Hepatocyte (in vitro differentiated cells): Measurements from ENCODE around the gene BORCS8. TPM values are rescaled to one million over a fixed set of nuclear protein-coding genes. Genes with fewer than 3 reads are reported as not detected.

Experiments used
- DNase-seq: peaks from one replicate; pipeline ENCODE4 v3.0.0-alpha.2; 2016; ENCODE audit warnings: low spot score
- H2AFZ ChIP-seq: fragments of 200-600 bp; sonication (generic); 2 replicates; pipeline ENCODE4 v1.6.0; 2016; ENCODE audit warnings: antibody characterized with exemption, mild to moderate bottlenecking
- H3K27ac ChIP-seq: fragments of 200-600 bp; sonication (generic); 2 replicates; pipeline ENCODE4 v1.5.1; 2016; ENCODE audit warnings: mild to moderate bottlenecking
- H3K27me3 ChIP-seq: fragments of 200-600 bp; sonication (generic); 2 replicates; pipeline ENCODE4 v1.6.1; 2016
- H3K36me3 ChIP-seq: fragments of 200-600 bp; sonication (generic); replicated peaks from 2 replicates; pipeline ENCODE4 v1.5.1; 2016; ENCODE audit warnings: low read depth; ENCODE audit not compliant: insufficient read depth
- H3K4me1 ChIP-seq: fragments of 200-600 bp; sonication (generic); 2 replicates; pipeline ENCODE4 v1.5.1; 2016; ENCODE audit warnings: mild to moderate bottlenecking, moderate library complexity; ENCODE audit not compliant: insufficient read depth
- H3K4me2 ChIP-seq: fragments of 200-600 bp; sonication (generic); 2 replicates; pipeline ENCODE4 v1.6.0; 2016
- H3K4me3 ChIP-seq: fragments of 200-600 bp; sonication (generic); 2 replicates; pipeline ENCODE4 v1.5.1; 2016; ENCODE audit warnings: mild to moderate bottlenecking
- H3K79me2 ChIP-seq: fragments of 200-600 bp; sonication (generic); 2 replicates; pipeline ENCODE4 v1.6.0; 2017; ENCODE audit warnings: mild to moderate bottlenecking
- H3K9me2 ChIP-seq: fragments of 200-600 bp; sonication (generic); replicated peaks from 2 replicates; pipeline ENCODE4 v1.6.0; 2017; ENCODE audit warnings: mild to moderate bottlenecking; ENCODE audit not compliant: insufficient read depth
- H3K9me3 ChIP-seq: fragments of 200-600 bp; sonication (generic); 2 replicates; pipeline ENCODE4 v1.5.1; 2016; ENCODE audit warnings: low read depth, mild to moderate bottlenecking
- H4K20me1 ChIP-seq: fragments of 200-600 bp; sonication (generic); 2 replicates; pipeline ENCODE4 v1.6.0; 2016; ENCODE audit warnings: mild to moderate bottlenecking; ENCODE audit not compliant: insufficient read depth, poor library complexity, severe bottlenecking
- EZH2 ChIP-seq: fragments of 200-600 bp; sonication (generic); IDR thresholded peaks from 2 replicates; pipeline ENCODE4 v1.6.1; 2016; ENCODE audit warnings: antibody characterized with exemption, mild to moderate bottlenecking, borderline replicate concordance
- EZH2phosphoT487 ChIP-seq: fragments of 200-600 bp; sonication (generic); IDR thresholded peaks from one replicate; pipeline ENCODE4 v1.6.1; 2018; ENCODE audit warnings: antibody characterized with exemption, mild to moderate bottlenecking, low read depth, moderate library complexity; ENCODE audit not compliant: unreplicated experiment, severe bottlenecking
- WGBS: methylation state at CpG from one replicate; pipeline ENCODE4 v1.1.6; 2016; ENCODE audit warnings: low lambda C conversion rate; ENCODE audit errors: missing lambda C conversion rate; 5-methylcytosine and 5-hydroxymethylcytosine counted together
- polyA plus RNA-seq: library from polyadenylated mRNA; unstranded; fragments of >200 nt; fragmentation: Nextera tagmentation; extraction: Ambion mirVana; gene quantifications from 2 replicates; pipeline ENCODE4 v1.2.1, GENCODE V29; 2016
- total RNA-seq: library from RNA; depleted of rRNA; stranded (reverse); fragments of >200 nt; gene quantifications from 2 replicates; pipeline ENCODE4 v1.2.3, GENCODE V29; 2014
- TF ChIP-seq, protein P1 (sequence below): fragments of 200-600 bp; sonication (generic); IDR thresholded peaks from 2 replicates; pipeline ENCODE4 v1.5.1; 2016; ENCODE audit warnings: antibody characterized with exemption, mild to moderate bottlenecking; ENCODE audit not compliant: poor library complexity

The BORCS8 gene
- total and polyA plus RNA-seq, 2 experiments from 2014 or later = 13.1 to 25.6 TPM

DNA sequence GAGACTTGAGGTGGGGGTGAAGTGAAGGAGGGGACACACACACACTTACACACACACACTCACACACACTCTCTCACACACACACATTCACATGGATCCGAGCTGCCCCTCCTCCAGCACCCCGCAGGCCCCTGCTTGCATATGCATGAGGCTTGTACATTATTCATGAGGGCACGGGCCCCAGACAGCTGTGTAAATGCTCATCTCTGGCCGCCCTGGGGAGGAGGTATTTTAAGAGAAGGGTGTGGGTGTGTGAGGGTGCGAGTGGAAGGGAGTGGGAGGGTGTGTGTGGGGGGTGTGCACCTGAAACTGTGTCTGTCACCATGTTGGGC is 22.2 kb upstream of the BORCS8 start:
- Histone ChIP-seq H3K4me2 (no peak overlapping the region), H3K4me1 (no peaks in the 10 kb centered on the region), H3K27me3 (peaks cover 45% of the 10 kb centered on the region), H3K9me3 (no peaks in the 10 kb centered on the region), H3K9me2 (no peaks in the 10 kb centered on the region), H3K79me2 (no peaks in the 10 kb centered on the region), H3K4me3 (no peak overlapping the region), H3K36me3 (no peaks in the 10 kb centered on the region), H2AFZ (no peak overlapping the region), H3K27ac (no peak overlapping the region), H4K20me1 (no peaks in the 10 kb centered on the region)
- no peak for DNase-seq
- TF ChIP-seq, protein P1, sequence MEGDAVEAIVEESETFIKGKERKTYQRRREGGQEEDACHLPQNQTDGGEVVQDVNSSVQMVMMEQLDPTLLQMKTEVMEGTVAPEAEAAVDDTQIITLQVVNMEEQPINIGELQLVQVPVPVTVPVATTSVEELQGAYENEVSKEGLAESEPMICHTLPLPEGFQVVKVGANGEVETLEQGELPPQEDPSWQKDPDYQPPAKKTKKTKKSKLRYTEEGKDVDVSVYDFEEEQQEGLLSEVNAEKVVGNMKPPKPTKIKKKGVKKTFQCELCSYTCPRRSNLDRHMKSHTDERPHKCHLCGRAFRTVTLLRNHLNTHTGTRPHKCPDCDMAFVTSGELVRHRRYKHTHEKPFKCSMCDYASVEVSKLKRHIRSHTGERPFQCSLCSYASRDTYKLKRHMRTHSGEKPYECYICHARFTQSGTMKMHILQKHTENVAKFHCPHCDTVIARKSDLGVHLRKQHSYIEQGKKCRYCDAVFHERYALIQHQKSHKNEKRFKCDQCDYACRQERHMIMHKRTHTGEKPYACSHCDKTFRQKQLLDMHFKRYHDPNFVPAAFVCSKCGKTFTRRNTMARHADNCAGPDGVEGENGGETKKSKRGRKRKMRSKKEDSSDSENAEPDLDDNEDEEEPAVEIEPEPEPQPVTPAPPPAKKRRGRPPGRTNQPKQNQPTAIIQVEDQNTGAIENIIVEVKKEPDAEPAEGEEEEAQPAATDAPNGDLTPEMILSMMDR = no peak
- TF ChIP-seq EZH2 (no peak), EZH2phosphoT487 (no peak)
- WGBS = 11% methylated on average over 5 of the region's 5 CpGs

DNA sequence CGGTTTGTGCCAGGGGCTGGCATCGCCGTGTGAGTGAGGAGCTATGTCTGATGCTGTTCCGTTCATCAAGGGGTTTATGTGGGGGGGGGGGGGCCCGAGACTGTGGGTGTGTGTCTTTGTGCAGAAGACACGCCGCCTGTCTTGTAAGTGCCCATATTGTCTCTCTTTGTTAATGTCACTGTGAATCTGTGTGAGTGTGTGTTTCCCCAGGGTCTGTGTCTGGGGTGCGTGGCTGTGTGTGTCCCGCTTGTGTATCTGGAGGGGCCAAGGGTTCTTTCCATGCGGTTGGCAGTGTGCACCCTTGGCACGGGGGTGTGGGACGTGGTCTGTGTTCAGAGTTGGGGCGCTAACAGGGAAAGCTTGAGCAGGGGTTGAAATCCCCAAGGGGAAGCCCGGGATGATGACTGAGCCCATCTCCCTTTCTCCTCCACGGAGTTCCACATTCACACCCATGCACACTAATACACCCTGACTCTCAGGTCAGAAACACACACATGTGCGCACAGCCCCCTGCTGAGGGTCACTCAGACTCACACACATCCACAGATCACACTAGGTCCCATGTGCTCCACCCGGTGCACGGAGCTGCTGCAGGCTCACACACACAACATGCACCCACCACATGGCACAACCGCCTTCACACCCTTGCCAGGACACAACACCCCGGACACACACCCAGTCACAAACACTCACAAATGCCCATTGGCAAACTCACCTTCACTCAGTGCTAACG is 21.6 kb upstream of the BORCS8 start:
- no peak for DNase-seq
- Histone ChIP-seq H3K79me2 (no peaks in the 10 kb centered on the region), H3K27me3 (peaks cover 45% of the 10 kb centered on the region), H3K4me3 (no peak overlapping the region), H3K27ac (no peak overlapping the region), H3K4me2 (no peak overlapping the region), H3K4me1 (no peaks in the 10 kb centered on the region), H4K20me1 (no peaks in the 10 kb centered on the region), H3K36me3 (no peaks in the 10 kb centered on the region), H3K9me3 (no peaks in the 10 kb centered on the region), H2AFZ (no peak overlapping the region), H3K9me2 (no peaks in the 10 kb centered on the region)
- TF ChIP-seq EZH2phosphoT487 (no peak), EZH2 (no peak)
- TF ChIP-seq, protein P1 = no peak
- WGBS = 68% methylated on average over 21 of the region's 21 CpGs

DNA sequence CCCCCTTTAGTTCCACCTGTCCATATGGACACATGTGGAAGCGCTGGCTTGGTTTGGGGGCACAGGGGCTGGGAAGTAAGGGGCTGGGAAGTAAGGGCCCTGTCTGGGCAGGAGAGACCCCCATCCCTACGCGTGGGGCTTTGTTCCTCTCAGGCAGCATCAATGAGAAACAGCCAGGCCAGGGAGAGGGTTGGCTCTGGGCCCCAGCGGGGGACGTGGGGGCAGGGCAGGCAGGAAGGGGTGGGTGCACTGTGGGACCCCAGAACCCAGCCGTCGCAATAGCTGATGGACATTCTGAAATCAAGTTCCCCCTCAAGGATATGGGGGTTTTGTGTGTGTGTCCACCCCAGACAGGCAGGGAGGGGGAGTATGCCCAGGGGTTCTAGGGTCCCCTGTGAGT is 21.0 kb upstream of the BORCS8 start:
- no peak for DNase-seq
- Histone ChIP-seq H3K4me3 (no peak overlapping the region), H3K36me3 (no peaks in the 10 kb centered on the region), H3K27me3 (peaks cover 45% of the 10 kb centered on the region), H3K4me2 (no peak overlapping the region), H3K4me1 (no peaks in the 10 kb centered on the region), H3K27ac (no peak overlapping the region), H3K79me2 (no peaks in the 10 kb centered on the region), H2AFZ (no peak overlapping the region), H4K20me1 (no peaks in the 10 kb centered on the region), H3K9me2 (no peaks in the 10 kb centered on the region), H3K9me3 (no peaks in the 10 kb centered on the region)
- 22% methylated on average over 7 of the region's 7 CpGs for WGBS
- TF ChIP-seq EZH2 (no peak), EZH2phosphoT487 (no peak)
- TF ChIP-seq, protein P1 = no peak
